ENCODE data around the gene TSEN2.
"Not testable (repeated sequence)": the region's sequence is repeated elsewhere in the genome, so short reads cannot be mapped to it uniquely, and the experiment has no call there.

The TSEN2 gene

DNA sequence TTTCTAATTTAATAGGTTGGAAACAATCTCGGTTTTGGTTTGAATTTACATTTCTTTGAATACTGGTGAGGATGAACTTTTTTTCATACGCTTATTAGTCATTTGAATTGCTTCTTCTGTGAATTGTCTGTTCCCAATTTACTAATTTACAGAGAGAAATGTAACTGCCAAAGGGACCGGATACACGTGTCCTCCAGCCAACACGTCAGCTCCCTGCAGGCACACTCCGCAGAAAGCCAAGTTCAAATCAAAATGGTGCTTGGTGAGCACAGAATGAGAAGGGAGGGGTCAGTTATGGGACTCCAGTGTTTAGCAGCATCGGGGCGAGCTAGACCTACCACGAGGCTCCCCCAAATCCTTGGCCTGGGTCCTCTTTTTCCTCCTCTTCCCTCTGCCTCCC lies 10.8 kb upstream of the TSEN2 start:
- TF ChIP-seq, protein P1, sequence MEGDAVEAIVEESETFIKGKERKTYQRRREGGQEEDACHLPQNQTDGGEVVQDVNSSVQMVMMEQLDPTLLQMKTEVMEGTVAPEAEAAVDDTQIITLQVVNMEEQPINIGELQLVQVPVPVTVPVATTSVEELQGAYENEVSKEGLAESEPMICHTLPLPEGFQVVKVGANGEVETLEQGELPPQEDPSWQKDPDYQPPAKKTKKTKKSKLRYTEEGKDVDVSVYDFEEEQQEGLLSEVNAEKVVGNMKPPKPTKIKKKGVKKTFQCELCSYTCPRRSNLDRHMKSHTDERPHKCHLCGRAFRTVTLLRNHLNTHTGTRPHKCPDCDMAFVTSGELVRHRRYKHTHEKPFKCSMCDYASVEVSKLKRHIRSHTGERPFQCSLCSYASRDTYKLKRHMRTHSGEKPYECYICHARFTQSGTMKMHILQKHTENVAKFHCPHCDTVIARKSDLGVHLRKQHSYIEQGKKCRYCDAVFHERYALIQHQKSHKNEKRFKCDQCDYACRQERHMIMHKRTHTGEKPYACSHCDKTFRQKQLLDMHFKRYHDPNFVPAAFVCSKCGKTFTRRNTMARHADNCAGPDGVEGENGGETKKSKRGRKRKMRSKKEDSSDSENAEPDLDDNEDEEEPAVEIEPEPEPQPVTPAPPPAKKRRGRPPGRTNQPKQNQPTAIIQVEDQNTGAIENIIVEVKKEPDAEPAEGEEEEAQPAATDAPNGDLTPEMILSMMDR (IDR thresholded peaks at IDR 0.05; ENCODE audit: insufficient read depth, missing control alignments) = no peak
- DNase-seq (ENCODE audit: insufficient read length, low spot score) = no peak
- FAIRE-seq = no peak

DNA sequence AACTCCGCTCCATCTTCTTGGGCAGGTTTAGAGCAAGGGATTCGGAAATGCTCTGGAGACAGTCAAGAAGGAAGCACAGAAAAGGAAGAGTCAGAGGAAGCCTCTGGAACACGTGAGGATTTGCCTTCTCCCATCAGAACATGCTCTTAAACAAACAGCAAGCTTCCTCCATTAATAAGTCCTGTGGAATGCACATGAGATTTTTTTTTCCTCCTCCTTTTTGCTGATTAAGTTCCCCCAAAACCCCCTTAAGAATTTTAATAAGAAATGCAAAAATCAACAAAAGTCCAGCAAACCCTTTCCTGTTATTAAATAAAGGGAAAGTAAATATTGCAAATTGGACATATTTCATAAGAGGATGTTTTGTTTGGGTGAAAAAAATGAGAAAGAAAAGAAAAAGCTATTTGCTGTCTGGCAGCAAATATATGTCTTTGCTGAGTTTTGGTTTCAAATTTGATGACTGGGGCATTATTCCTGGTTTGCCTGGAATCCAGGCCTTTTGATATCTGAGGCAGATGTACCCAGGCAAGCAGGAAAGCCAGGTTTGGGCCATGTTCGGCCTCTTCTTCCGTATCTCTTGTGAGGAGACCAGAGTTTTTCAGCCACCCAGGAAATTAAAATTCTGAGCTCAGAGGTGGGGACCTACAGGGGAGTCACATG lies 7.9 kb upstream of the TSEN2 start:
- FAIRE-seq = no peak

DNA sequence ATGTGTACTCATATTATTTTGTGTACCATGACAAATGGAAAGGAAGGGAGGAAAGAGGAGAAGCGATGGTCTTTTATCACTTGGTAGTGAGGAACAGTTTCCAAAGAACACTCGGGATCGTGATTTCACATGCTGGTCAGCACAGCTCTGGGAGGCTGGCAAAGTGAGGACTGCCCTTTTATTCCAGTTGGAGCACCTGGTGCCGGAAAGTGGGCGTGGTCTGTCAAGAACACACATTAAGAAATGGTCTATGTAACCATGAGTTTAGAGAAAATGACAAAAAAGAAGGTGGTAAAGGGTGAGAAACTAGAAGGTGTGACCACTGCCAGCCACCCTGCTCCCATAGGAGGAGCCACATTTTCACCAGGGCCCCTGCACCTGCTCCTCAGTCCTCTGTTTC lies 7.0 kb upstream of the TSEN2 start:
- FAIRE-seq (no peak), DNase-seq (ENCODE audit: insufficient read length, low spot score) (no peak)
- TF ChIP-seq, protein P1 (IDR thresholded peaks at IDR 0.05; ENCODE audit: insufficient read depth, missing control alignments) = no peak

More for the DNA sequence above, 7.9 kb upstream of the TSEN2 start:
- DNase-seq (ENCODE audit: insufficient read length, low spot score) = no peak
- TF ChIP-seq, protein P1 (IDR thresholded peaks at IDR 0.05; ENCODE audit: insufficient read depth, missing control alignments) = no peak

DNA sequence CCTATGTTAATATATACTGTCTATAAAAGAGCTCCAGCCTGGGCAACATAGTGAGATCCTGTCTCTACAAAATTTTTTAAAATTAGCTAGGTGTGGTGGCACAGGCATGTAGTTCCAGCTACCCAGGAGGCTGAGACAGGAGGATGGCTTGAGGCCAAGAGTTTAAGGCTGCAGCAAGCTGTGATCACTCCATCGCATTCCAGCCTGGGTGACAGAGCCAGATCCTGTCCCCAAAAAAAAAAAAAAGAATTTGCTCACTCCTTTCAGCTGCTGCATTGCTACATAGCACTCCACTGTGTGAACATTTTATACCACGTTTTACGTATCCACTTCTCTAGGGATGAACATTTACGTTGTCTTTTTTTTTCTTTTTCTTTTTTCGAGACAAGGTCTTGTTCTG lies 6.0 kb upstream of the TSEN2 start:
- FAIRE-seq = no peak
- TF ChIP-seq, protein P1 (IDR thresholded peaks at IDR 0.05; ENCODE audit: insufficient read depth, missing control alignments) = no peak
- DNase-seq (ENCODE audit: insufficient read length, low spot score) = no peak

DNA sequence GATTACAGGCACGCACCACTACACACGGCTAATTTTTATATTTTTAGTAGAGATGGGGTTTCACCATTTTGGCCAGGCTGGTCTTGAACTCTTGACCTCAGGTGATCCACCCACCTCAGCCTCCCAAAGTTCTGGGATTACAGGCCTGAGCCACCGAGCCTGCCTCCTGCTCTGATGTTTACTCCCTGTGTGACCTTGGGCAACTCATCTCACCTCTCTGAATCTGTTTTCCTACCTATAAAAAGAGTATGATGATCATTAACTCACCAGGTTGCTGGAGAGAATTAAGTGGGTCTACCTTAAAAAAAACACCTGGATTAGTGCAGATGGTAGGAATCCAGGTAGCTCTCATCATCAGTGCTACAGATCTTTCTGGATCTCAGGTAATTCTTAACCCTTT lies 5.1 kb upstream of the TSEN2 start:
- not testable (repeated sequence) for DNase-seq (ENCODE audit: insufficient read length, low spot score); FAIRE-seq

DNA sequence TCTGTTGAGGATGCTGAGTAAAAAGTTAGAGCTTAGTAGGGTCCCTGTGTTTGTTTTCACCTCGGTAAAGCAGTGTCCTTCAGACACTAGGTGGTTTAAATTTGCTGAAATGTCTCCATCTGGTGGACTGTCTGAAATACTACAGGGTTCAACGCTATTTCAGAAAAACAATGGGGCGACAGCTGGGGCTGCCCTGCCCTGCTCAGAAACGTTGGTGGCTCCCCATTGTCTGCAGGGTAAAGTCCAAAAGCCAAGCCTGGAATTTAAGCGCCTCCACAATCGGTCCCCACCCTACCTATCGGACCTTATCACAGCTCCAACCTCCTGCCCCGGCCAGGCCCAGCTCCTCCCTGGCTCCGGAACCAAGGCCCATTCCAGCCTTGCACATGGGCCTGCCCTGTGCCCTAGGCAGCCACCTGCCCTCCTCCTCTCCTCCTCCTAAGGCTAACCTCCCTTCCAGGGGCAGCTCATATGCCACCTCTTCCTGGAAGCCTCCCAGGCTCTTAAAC lies 4.3 kb upstream of the TSEN2 start:
- TF ChIP-seq, protein P1 (IDR thresholded peaks at IDR 0.05; ENCODE audit: insufficient read depth, missing control alignments) = peak; percentile 68
- DNase-seq (ENCODE audit: insufficient read length, low spot score) = peak; percentile 81
- no peak for FAIRE-seq

DNA sequence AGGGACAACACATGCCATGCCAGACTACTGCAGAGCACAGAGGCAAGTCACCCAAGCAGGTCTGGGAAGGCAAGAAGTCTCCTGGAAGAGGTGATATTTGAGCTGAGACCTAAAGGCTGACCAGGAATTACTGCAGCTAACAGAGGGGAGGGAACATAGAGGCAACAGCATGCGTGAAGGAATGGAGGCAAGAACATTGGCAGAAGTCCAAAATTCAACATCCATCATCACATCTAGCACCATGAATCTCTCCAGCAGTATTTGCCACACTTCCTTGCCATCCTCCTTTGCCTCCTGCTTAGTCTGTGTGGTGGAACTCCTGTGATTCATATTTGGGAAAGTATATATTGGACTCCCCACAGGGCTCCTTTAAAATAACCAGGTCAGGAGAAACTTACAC lies 870 bp upstream of the TSEN2 start:
- FAIRE-seq (no peak), DNase-seq (ENCODE audit: insufficient read length, low spot score) (no peak)
- TF ChIP-seq, protein P1 (IDR thresholded peaks at IDR 0.05; ENCODE audit: insufficient read depth, missing control alignments) = no peak

DNA sequence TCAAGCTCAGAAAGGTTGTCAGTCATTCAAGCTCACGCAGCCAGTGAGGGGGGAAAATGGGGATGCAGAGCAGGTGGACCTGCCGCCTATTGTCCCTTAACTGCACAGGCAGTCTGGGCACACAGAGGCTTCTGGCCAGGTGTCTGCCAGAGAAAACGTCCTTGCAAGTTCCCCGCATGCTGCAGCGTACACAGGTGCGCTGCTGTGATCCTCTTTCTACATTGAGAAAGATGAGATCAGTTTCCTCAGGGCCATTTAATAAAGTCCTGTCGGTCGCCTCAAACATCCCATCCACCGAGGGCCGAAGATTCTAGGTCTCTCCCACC lies 445 bp upstream of the TSEN2 start:
- FAIRE-seq (no peak), DNase-seq (ENCODE audit: insufficient read length, low spot score) (no peak)
- TF ChIP-seq, protein P1 (IDR thresholded peaks at IDR 0.05; ENCODE audit: insufficient read depth, missing control alignments) = no peak
